ENCODE results near the gene OBSL1.

OBSL1 gene

GRCh38 chr2:219596954-219597551 lies 25.7 kb upstream of the OBSL1 start:
- no peak for DNase-seq

GRCh38 chr2:219595256-219595655 lies 23.9 kb upstream of the OBSL1 start:
- DNase-seq = peak; percentile 30

GRCh38 chr2:219593154-219593553 lies 21.8 kb upstream of the OBSL1 start:
- DNase-seq = no peak

DNA sequence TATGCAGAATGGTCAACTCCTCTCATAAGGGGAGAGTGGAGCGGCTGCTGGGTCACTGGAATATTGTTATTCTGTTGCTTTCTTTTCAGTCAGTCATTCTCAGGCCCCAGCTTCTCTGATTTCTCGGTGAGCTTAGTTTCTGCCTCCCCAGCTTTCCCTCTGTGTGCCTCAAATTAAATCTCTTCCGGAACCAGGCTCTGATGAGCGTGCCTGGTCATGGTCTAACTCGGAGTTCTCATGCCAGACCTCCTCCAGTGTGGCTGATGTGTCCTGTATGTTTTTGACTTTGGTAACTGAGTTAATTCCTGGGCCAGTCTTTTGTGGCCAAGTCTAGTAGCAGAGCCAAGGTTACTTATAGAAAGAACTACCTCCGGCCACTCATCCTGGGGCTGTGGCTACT lies 21.4 kb upstream of the OBSL1 start:
- no peak for DNase-seq

- no peak for DNase-seq
Observed at GRCh38 chr2:219591091-219591490, 19.8 kb upstream of the OBSL1 start.

GRCh38 chr2:219581346-219581745 lies 10.0 kb upstream of the OBSL1 start:
- no peak for DNase-seq

DNA sequence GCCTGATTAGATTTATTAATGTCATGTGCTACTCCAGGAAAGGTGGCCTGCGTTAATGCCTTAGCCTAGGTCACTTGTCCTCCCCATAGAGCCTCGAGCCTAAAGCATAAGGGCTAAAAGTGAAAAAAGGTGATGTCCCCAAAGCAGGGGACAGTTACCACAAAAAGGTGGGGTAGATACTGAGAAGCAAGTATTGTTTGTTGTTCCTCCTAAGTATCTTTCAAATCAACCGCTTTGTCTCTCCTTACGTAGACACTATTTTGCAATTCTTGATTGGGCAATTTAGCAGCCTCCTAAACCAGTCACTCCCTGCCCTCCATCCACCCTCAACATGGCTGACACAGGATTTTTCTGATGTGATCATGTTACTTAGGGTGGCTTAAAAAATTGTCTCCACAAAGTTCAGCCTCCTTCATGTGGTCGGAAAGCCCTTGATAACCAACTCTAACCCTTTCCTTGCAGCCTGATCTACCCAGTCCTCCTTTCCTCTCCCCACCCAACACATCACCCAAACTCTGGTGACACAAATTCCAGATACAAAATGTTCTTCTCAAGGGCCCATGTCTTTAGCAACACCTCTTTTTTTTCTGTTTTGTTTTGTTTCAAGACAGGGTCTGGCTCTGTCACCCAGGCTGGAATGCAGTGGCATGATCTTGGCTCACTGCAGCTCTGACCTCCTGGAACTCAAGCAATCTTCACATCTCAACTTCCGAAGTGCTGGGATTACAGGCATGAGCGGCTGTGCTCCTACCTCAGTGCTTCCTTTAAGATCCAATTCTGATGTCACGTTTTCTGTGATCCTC lies 7.7 kb upstream of the OBSL1 start:
- DNase-seq = no peak

GRCh38 chr2:219576505-219577388 lies 5.4 kb upstream of the OBSL1 start:
- peak; percentile 16 for DNase-seq

- DNase-seq = no peak
Observed at GRCh38 chr2:219575566-219576504, 4.5 kb upstream of the OBSL1 start.

GRCh38 chr2:219574484-219575311 lies 3.4 kb upstream of the OBSL1 start:
- DNase-seq = no peak

GRCh38 chr2:219573166-219573565 lies 1.8 kb upstream of the OBSL1 start:
- DNase-seq = no peak

DNA sequence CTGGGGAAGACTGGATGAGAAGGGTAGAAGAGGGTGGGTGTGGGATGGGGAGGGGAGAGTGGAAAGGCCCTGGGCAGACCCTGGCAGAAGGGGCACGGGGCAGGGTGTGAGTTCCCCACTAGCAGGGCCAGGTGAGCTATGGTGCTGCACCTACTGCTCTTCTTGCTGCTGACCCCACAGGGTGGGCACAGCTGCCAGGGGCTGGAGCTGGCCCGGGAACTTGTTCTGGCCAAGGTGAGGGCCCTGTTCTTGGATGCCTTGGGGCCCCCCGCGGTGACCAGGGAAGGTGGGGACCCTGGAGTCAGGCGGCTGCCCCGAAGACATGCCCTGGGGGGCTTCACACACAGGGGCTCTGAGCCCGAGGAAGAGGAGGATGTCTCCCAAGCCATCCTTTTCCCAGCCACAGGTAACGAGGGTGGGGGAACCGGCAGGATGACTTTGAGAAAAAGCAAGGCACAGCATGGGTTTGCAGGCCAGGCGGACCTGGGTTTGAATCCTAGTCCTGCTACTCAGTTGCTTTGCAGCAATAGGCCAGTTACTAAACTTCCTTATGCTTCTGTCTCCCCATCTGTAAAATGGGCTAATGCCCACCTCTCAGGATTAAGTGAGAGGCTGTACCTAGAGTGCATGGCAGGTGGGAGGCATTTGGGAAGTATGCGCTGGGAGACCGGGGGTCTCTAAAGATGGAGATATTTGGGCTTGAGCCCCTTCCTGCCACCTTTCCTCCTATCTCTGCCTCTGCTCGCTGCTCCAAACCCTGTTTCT lies 1.1 kb upstream of the OBSL1 start, which contains the start of gene INHA:
Gene INHA, plus strand, starts transcription at position 74 of the 765 bp plus-strand sequence. Its CDS starts 65 bp downstream, at position 139.
- no peak for DNase-seq

GRCh38 chr2:219570924-219571310 lies 422 bp downstream of the OBSL1 start:
- DNase-seq = peak; percentile 11

- peak; percentile 11 for DNase-seq
Observed at GRCh38 chr2:219570194-219570923, 980 bp downstream of the OBSL1 start.

DNA sequence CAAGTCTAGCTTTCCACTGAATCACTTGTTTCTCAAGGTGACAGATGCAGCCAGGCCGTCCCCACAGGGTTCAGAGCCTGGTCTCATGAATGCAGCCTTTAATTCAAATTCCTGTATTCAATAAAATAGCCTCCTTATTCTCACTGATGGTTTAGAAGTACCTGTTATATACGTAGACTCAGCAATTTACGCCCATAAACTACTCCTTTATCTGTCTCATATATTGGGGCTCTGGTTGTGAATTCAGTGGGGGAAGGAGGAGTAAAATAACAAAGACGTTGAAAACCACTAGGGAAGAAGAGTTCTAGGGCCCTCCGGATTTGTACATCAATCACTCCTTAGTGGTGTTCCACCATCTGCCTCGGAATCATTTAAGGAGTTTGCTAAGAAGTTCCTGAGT lies 1.7 kb downstream of the OBSL1 start:
- DNase-seq = no peak

DNA sequence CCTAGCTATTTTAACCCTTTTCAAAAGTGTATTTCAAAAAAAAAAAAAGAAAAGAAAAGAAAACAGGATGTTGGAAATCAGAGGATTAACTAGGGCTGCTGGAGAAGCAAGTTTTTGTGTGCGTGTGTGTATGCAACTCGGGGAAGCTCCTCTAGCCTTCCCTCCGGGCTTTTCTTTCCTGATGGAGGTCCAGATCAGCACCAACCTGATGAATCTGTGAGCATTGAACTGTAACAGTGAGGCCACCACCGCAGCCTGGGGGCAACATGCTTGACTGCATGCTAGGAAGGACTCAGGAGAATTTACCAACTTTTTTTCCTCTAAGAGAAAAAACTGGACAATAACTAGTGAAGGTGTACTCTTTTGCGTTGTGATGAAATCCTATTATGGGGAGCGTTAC lies 2.3 kb downstream of the OBSL1 start:
- no peak for DNase-seq

DNA sequence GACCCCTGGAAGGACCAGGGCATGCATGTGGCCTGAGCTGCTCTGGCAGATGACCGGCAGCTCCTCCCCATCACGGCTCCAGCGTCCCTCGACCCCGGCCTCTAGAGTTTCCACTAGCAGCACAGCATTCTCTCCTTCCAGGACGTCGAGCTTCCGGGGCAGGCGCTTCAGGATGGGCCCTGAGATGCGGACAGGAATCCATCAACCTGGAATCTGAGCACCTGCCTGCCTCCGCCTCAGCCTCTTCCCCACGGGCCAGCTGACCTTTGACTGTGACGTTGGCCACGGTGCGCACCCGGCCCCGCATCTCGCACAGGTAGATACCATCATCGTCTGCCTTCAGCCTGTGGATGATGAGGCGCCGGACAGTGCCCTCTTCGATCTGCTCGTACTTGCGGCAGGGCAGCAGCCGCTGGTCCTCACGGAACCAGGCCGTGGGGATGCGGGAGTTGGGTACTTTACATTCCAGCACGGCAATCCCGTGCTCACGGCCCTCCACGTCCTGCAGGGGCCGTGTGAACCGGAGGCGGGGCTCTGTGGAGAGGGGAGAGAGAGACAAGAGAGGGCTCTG lies 3.5 kb downstream of the OBSL1 start:
- no peak for DNase-seq

- DNase-seq = no peak
Observed at GRCh38 chr2:219567131-219567530, 4.2 kb downstream of the OBSL1 start.

DNA sequence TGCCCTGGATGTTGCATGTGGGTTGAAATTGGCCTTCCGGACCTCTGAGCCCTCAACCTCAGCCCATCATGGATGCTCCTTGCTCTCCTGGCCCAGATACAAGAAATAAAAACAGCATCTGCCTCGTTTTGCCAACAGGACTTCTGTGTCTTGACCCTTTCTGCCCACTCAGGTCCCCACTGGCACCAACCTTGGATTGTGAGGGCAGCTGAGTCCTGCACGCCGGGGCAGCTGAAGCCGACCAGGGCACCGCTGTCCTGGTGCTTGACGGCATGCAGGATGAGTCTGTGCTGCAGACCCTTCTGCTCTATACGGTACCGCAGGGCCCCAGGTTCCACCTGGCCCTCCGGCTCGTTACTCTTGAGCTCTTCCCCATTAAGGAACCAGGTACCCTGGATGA lies 4.7 kb downstream of the OBSL1 start:
- no peak for DNase-seq

Data from fibroblast of upper back skin (primary cell).